HL-60 (cell line): ENCODE measurements around the gene ANKS1B.

Experiments
- GABPA ChIP-seq: IDR thresholded peaks from 2 replicates; pipeline ENCODE4 v1.6.1; 2012; ENCODE audit warnings: low read depth
- POLR2AphosphoS5 ChIP-seq: IDR thresholded peaks from 2 replicates; pipeline ENCODE4 v1.6.1; 2012; ENCODE audit warnings: low read depth
- SPI1 ChIP-seq: IDR thresholded peaks from 2 replicates; pipeline ENCODE4 v1.6.1; 2012; ENCODE audit warnings: low read depth, mild to moderate bottlenecking, borderline replicate concordance
- TF ChIP-seq, protein P1 (sequence below): IDR thresholded peaks from one replicate; pipeline ENCODE4 v1.5.1; 2011; ENCODE audit warnings: low read length, control low read depth, inconsistent platforms; ENCODE audit not compliant: insufficient read depth
- TF ChIP-seq, protein P2 (sequence below): IDR thresholded peaks from 2 replicates; pipeline ENCODE4 v1.6.1; 2012; ENCODE audit warnings: low read depth; ENCODE audit not compliant: insufficient replicate concordance

GRCh38 chr12:99131751-99132199, 853.0 kb downstream of the ANKS1B start:
- TF ChIP-seq, protein P1, sequence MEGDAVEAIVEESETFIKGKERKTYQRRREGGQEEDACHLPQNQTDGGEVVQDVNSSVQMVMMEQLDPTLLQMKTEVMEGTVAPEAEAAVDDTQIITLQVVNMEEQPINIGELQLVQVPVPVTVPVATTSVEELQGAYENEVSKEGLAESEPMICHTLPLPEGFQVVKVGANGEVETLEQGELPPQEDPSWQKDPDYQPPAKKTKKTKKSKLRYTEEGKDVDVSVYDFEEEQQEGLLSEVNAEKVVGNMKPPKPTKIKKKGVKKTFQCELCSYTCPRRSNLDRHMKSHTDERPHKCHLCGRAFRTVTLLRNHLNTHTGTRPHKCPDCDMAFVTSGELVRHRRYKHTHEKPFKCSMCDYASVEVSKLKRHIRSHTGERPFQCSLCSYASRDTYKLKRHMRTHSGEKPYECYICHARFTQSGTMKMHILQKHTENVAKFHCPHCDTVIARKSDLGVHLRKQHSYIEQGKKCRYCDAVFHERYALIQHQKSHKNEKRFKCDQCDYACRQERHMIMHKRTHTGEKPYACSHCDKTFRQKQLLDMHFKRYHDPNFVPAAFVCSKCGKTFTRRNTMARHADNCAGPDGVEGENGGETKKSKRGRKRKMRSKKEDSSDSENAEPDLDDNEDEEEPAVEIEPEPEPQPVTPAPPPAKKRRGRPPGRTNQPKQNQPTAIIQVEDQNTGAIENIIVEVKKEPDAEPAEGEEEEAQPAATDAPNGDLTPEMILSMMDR, result no peak
- TF ChIP-seq, protein P2, sequence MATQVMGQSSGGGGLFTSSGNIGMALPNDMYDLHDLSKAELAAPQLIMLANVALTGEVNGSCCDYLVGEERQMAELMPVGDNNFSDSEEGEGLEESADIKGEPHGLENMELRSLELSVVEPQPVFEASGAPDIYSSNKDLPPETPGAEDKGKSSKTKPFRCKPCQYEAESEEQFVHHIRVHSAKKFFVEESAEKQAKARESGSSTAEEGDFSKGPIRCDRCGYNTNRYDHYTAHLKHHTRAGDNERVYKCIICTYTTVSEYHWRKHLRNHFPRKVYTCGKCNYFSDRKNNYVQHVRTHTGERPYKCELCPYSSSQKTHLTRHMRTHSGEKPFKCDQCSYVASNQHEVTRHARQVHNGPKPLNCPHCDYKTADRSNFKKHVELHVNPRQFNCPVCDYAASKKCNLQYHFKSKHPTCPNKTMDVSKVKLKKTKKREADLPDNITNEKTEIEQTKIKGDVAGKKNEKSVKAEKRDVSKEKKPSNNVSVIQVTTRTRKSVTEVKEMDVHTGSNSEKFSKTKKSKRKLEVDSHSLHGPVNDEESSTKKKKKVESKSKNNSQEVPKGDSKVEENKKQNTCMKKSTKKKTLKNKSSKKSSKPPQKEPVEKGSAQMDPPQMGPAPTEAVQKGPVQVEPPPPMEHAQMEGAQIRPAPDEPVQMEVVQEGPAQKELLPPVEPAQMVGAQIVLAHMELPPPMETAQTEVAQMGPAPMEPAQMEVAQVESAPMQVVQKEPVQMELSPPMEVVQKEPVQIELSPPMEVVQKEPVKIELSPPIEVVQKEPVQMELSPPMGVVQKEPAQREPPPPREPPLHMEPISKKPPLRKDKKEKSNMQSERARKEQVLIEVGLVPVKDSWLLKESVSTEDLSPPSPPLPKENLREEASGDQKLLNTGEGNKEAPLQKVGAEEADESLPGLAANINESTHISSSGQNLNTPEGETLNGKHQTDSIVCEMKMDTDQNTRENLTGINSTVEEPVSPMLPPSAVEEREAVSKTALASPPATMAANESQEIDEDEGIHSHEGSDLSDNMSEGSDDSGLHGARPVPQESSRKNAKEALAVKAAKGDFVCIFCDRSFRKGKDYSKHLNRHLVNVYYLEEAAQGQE, result no peak
- TF ChIP-seq POLR2AphosphoS5, result no peak
- no peak for TF ChIP-seq GABPA
- TF ChIP-seq SPI1, result no peak
